ENCODE measurements around the gene RSPH3.
"Not testable (repeated sequence)": the region's sequence is repeated elsewhere in the genome, so short reads cannot be mapped to it uniquely, and the experiment has no call there.

RSPH3 gene

GRCh38 chr6:158972241-158973233 lies 27.5 kb downstream of the RSPH3 start:
- DNase-seq (ENCODE audit: low read depth) = peak; percentile 26

DNA sequence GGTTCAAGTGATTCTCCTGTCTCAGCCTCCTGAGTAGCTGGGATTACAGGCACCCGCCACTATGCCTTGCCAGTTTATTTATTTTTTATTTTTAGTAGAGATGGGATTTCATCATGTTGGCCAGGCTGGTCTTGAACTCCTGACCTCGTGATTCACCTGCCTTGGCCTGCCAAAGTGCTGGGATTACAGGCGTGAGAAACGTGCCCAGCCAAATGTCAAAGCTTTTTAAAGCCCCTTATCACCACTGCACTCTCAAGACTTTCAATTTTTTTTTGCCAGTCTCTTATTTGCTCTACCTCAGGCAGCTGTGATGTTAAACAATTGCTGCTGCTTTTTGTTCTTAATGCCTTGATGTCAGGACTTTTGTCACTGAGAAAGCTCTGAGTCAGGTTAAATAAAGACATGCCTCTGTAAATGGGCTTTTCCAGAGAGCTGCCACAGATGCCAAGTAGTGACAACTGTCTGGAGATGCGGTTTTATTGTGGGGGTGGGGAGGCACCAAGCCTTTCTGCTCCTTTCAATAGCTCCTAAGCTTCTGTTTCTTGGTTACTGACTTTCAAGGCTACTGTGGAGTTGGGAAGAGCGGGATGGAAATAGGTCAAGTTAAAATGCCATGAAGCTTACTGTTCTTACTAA lies 29.2 kb downstream of the RSPH3 start:
- no peak for DNase-seq (ENCODE audit: low read depth)

- no peak for DNase-seq (ENCODE audit: low read depth)
Observed at GRCh38 chr6:158969148-158969547, 30.9 kb downstream of the RSPH3 start.

- no peak for DNase-seq (ENCODE audit: low read depth)
Observed at GRCh38 chr6:158963020-158963808, 36.8 kb downstream of the RSPH3 start.

GRCh38 chr6:158962371-158962770 lies 37.6 kb downstream of the RSPH3 start:
- DNase-seq (ENCODE audit: low read depth) = no peak

GRCh38 chr6:158960026-158960425 lies 40.0 kb downstream of the RSPH3 start:
- no peak for DNase-seq (ENCODE audit: low read depth)

DNA sequence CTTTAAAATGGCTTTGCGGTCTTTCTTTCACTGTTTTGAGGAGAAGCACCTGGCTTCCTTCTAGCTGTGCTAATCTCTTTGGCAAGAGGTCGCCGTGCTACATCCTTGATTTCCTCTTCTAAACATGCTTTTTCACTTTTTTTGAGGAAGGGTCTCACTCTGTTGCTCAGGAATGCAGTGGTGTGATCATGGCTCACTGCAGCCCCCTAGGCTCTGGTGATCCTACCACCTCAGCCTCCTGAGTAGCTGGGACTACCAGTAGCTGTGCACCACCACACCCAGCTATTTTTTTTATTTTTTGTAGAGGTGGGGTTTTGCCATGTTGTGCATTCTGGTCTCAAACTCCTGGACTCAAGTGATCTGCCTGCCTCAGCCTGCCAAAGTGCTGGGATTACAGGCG lies 40.5 kb downstream of the RSPH3 start:
- DNase-seq (ENCODE audit: low read depth) = no peak

- DNase-seq (ENCODE audit: low read depth) = no peak
Observed at GRCh38 chr6:158958504-158959386, 41.3 kb downstream of the RSPH3 start.

GRCh38 chr6:158955255-158955654 lies 44.7 kb downstream of the RSPH3 start:
- DNase-seq (ENCODE audit: low read depth) = no peak

DNA sequence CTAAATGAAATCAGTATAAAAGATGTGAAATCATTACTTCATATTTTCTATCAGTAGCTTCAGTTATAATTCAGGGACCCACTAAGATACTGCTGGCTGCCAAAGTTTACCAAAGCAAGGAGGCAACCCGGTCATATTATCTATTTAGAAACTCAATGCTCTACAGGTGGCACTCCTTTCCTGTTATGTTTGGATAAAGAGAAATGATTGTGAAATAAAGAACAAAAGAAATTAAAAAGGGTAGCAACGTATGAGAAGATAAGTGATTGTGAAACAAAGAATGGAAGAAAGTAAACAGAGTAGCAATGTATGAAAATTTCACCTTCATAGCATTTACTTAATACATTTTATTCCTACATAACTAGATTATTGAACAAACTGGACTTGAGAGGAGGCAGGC lies 45.2 kb downstream of the RSPH3 start:
- no peak for DNase-seq (ENCODE audit: low read depth)

GRCh38 chr6:158952011-158952410 lies 48.0 kb downstream of the RSPH3 start:
- DNase-seq (ENCODE audit: low read depth) = not testable (repeated sequence)

- not testable (repeated sequence) for DNase-seq (ENCODE audit: low read depth)
Observed at GRCh38 chr6:158951565-158951964, 48.4 kb downstream of the RSPH3 start.

GRCh38 chr6:158947284-158947683 lies 52.7 kb downstream of the RSPH3 start:
- DNase-seq (ENCODE audit: low read depth) = no peak

GRCh38 chr6:158943380-158944032 lies 56.5 kb downstream of the RSPH3 start:
- DNase-seq (ENCODE audit: low read depth) = no peak

- no peak for DNase-seq (ENCODE audit: low read depth)
Observed at GRCh38 chr6:158942349-158942748, 57.7 kb downstream of the RSPH3 start.

- no peak for DNase-seq (ENCODE audit: low read depth)
Observed at GRCh38 chr6:158941246-158941645, 58.8 kb downstream of the RSPH3 start.

GRCh38 chr6:158939255-158940159 lies 60.5 kb downstream of the RSPH3 start:
- no peak for DNase-seq (ENCODE audit: low read depth)

GRCh38 chr6:158938811-158939254 lies 61.2 kb downstream of the RSPH3 start:
- no peak for DNase-seq (ENCODE audit: low read depth)

DNA sequence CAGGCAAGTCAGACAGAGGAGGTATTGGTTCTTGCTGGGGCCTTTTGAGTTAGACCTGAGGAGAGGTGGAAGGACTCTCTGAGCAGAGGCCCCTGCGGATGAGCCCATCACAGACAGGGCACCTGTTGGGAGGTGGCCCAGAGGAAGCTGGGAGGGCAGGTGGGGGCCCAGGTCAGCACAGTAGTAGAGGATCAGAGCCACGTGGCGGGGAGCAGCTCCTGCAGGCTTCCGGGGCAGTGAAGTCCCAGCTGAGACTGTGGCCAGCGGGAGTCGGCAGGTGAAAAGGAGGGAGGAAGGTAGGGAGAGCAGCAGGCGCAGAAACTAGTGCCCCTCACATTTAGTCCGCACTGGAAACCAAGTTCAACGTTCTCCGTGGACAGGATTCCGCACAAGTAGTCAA lies 61.8 kb downstream of the RSPH3 start:
- DNase-seq (ENCODE audit: low read depth) = no peak

GRCh38 chr6:158934157-158934556 lies 65.8 kb downstream of the RSPH3 start:
- DNase-seq (ENCODE audit: low read depth) = no peak

Data from non-pigmented ciliary epithelial cell (primary cell).